HG03432 (cell line): ENCODE results near the gene IL13.

ENCODE experiments used
- ATAC-seq: cut with Tn5 transposase; IDR thresholded peaks from one replicate; pipeline ENCODE4 v1.9.1; 2021; ENCODE audit warnings: mild to moderate bottlenecking, moderate library complexity; ENCODE audit not compliant: unreplicated experiment

IL13 gene

DNA sequence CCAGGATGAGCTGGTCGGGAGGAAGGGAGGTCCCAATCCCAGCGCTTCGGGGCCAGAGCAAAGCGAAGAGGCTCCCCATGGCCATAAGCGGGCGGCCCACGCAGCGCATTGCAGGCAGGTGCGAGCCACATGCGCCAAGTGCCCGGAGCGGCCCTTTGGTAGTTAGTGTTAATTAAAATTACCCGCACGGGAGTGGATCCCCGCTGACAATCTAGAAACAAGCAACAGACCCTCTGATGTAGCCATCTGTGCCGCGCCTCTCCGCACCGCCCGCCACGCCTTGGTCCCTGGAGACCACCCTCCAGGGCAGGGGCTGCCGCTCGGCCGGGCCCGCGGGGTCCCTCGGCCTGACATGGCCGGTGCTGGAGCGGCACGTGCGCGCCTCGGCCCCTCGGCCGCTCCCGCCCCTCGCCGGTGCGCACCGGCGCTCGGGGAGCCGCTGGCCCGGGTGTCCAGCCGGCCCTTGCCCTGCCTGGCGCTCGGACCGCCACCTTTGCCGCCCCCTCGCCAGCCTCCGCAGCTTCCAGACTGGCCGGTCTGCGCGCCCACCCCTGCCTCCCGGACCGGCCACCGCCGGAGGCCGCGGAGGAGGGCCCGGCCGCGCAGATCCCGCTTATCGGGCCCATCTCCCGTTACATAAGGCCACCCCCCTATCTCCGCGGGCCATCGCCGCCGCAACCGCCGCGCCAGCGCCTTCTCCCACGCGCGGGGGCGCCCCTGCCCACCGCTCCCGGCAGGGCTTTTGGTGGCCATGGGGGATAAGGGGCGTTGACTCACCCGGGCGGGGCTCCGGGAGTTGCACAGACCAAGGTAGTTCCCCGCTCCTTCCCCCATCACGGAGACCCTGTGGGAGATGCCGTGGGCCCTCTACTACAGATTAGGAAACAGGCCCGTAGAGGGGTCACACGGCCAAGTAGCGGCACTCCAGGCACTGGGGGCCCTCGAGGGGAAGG lies 1.9 kb upstream of the IL13 start:
- ATAC-seq: peak; percentile 41

DNA sequence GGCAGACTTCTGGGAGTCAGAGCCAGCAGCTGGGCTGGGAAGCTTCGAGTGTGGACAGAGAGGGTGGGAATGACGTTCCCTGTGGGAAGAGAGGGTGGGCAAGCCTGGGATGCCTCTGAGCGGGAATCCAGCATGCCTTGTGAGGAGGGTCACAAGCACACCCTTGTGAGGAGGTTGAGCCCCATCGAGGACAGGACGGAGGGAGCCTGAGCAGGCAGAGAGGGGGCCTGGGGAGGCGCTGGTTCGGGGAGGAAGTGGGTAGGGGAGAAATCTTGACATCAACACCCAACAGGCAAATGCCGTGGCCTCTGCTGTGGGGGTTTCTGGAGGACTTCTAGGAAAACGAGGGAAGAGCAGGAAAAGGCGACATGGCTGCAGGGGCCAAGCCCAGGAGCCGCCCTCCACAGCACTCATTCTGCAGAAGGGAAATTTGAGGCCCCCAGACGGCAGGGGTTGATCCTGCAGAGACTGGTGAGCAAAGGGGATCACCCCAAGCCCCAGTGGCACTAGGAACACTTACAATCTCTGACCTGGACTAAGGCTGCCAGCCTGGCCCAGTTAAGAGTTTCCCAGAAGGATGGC lies 1.1 kb upstream of the IL13 start:
- no peak for ATAC-seq

GRCh38 chr5:132658381-132659302 lies 669 bp downstream of the IL13 start:
- no peak for ATAC-seq

DNA sequence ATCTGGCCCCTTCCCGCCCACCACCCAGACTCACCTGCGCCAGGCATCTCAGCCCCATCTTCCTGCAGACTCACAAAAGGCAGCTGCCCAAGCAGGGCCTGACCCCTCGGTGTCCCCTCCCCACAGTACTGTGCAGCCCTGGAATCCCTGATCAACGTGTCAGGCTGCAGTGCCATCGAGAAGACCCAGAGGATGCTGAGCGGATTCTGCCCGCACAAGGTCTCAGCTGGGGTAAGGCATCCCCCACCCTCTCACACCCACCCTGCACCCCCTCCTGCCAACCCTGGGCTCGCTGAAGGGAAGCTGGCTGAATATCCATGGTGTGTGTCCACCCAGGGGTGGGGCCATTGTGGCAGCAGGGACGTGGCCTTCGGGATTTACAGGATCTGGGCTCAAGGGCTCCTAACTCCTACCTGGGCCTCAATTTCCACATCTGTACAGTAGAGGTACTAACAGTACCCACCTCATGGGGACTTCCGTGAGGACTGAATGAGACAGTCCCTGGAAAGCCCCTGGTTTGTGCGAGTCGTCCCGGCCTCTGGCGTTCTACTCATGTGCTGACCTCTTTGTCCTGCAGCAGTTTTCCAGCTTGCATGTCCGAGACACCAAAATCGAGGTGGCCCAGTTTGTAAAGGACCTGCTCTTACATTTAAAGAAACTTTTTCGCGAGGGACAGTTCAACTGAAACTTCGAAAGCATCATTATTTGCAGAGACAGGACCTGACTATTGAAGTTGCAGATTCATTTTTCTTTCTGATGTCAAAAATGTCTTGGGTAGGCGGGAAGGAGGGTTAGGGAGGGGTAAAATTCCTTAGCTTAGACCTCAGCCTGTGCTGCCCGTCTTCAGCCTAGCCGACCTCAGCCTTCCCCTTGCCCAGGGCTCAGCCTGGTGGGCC lies 1.9 kb downstream of the IL13 start:
- ATAC-seq: no peak

- ATAC-seq: no peak
Observed at GRCh38 chr5:132661231-132662003, 3.4 kb downstream of the IL13 start.

DNA sequence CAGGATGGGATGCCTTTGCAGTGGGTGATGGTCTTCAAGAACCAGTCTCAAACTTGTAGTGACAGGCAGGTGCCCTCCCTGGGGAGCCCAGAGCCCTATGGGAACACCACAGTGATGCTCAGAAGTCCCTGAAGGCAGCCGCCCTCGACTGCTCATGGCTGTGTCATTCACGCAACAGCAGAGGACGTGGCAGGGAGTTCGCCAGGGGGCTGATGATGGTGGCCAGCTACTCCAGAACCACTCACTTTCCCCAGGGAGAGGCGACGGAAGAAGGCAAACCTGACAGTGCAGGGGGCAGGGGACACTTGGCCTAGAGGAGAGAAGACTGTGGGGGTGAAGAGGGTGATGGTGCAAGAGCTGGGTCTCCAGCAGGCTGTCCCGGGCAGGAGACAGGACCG lies 4.0 kb downstream of the IL13 start:
- no peak for ATAC-seq

DNA sequence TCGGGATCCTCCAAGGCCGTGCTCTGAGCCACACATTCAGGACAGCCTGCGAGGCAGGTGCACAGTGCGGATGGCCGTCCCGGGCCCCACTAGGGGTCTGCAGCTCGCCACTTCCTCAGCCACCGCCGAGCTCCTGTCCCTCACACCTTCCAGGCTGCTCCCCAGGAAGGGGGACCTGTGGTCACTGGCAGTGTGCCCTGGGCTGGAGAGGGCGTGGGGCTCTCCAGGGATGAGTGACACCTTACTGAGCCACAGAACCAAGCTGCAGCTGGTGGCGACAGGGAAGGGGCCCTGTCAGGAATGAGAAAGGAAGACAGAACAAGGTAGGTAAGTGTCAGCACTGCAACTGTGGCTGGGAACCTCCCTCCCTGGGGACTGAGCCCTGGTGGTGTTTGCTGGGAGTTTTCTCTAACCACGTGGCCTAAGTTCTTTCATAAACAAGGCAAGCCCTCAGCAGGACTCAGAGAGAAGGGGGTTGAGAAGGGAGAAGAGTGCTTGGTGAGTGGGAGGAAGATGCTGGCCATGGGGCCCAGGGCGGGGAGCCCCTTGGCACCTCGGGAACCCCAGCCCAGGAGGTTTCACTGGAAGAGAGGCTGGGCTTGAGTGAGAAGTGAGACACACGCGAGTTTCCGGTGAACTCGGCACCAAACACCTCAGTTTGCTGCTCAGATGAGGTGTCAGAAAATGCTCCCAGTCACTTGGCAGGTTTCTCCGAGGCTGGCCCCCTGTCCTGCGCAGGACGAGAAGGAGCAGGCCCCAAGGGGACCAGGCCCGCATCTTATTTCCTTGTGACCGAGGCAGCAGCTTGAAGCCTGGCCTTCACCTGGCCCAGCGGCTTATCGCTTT lies 5.2 kb downstream of the IL13 start:
- peak; percentile 63 for ATAC-seq

- peak; percentile 46 for ATAC-seq
Observed at GRCh38 chr5:132663771-132664695, 6.1 kb downstream of the IL13 start.

GRCh38 chr5:132664696-132665209 lies 6.8 kb downstream of the IL13 start:
- no peak for ATAC-seq

GRCh38 chr5:132665574-132666080 lies 7.7 kb downstream of the IL13 start:
- ATAC-seq: no peak

DNA sequence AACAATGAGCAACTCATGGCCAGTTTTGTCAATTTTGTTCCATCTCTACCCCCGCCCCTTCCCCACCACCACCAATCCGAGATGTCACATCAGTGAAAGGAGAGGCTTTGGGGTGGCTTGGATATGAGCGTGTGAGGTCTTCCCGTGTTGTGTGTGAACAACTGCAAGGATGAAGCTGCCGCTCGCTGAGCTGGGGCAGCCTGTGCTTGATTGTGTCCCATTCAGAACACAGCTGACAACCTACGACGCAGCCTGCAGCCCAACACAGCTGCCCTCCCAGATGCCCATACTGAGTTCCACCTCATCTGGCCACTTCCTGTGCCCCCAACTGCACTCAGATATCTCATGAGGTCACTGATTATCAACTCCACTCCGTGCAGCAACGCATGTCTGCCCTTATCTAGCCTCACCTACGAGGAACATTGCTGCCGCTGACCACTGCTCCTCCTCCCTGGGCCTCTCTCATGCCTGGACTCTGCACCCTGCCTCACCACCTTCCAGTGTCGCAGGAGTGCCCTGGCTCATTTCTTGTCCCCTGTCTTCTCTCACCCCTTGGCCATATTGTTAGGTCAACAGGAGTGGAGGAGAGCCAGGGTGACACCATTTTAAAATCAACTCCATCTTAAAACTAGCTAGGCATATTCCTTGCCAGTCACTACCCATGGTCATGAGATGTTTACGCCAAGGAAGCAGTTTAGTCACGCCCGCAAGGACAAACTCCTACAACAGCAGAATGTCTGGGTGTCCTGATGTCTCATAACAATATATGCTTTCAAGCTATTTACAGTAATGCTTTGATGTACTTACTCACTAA lies 8.5 kb downstream of the IL13 start:
- no peak for ATAC-seq

- ATAC-seq: no peak
Observed at GRCh38 chr5:132667309-132667708, 9.3 kb downstream of the IL13 start.

GRCh38 chr5:132667761-132668705 lies 10.1 kb downstream of the IL13 start:
- no peak for ATAC-seq

- ATAC-seq: no peak
Observed at GRCh38 chr5:132668706-132669454, 10.9 kb downstream of the IL13 start.

DNA sequence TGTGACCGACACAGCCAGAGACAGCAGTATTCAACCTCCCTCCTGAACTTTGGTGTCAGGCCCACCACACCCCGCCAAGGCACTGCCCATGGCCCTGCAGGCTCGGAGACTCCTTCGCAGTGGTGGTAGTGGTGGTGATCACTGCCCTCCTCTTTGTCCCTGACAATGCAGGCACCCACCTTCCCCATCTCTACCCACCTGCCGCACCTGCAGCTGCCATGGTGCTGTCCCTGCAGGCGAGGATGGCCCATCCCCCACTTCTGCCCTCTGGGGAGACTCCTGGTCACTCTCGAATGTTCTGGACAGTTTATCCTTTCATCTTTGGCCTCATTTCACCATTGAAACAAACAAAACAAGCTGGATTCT lies 11.5 kb downstream of the IL13 start:
- no peak for ATAC-seq
